K562 (cell line): Measurements from ENCODE around the gene CHCHD10. TPM values are rescaled to one million over a fixed set of nuclear protein-coding genes. Genes with fewer than 3 reads are reported as not detected.

Experiments used
- ATAC-seq: fragments of 200-7000 bp; cut with Tn5 transposase; 3 replicates; pipeline ENCODE4 v1.9.1; 2020; ENCODE audit warnings: moderate library complexity
- BruUV-seq: library from RNA; stranded (reverse); fragments of 400-500 nt; replicated peaks from 2 replicates; lab custom pipeline; 2021; lab: Mats Ljungman, UMichigan
- CTCF ChIA-PET: fragments of 300-600 bp; formaldehyde crosslinking; extraction: SDS; loops from one replicate; lab custom pipeline; 2021; ENCODE audit warnings: low intra/inter-chr PET ratio; lab: Yijun Ruan, JAX
- POLR2A ChIA-PET: fragments of 300-600, 350-650 bp; sonication (Branson Sonifier 250); formaldehyde crosslinking; extraction: SDS; loops from one replicate; lab custom pipeline; 2021; ENCODE audit warnings: antibody characterized with exemption, inconsistent platforms; lab: Yijun Ruan, JAX
- DNase-seq, 4 experiments: peaks; one replicate each; pipeline versions ENCODE4 v3.0.0 to v3.0.0-alpha.2; 2011 to 2018; ENCODE audit warnings: low spot score in 3 of 4, mixed read lengths in 3 of 4; ENCODE audit errors: extremely low read depth in 1 of 4
- FAIRE-seq: peaks from 2 replicates; lab custom pipeline; 2011; peaks lifted over from hg19 to GRCh38; lab: Jason Lieb, UNC
- H2AFZ ChIP-seq: 2 replicates; pipeline ENCODE4 v1.6.0; 2011; ENCODE audit warnings: low read depth, low read length, control low read depth, inconsistent platforms
- H3K27ac ChIP-seq: fragments of 200-600 bp; 3 replicates; pipeline ENCODE4 v1.8.0; 2011; ENCODE audit warnings: low read depth, mild to moderate bottlenecking, control low read depth, inconsistent platforms, low read length, moderate library complexity, mixed read lengths; ENCODE audit errors: extremely low read depth
- H3K27me3 ChIP-seq, 2 experiments: fragments of 300-600 bp in 1 of 2; 2 replicates in 1 of 2; 3 replicates in 1 of 2; pipeline versions ENCODE4 v1.6.0 to v1.8.0; 2011; ENCODE audit warnings: inconsistent platforms in 2 of 2, low read length in 2 of 2, mild to moderate bottlenecking in 1 of 2, mixed read lengths in 1 of 2, moderate library complexity in 1 of 2; ENCODE audit not compliant: control insufficient read depth in 2 of 2, insufficient read depth in 2 of 2
- H3K36me3 ChIP-seq: fragments of 300-600 bp; 3 replicates; pipeline ENCODE4 v1.8.0; 2011; ENCODE audit warnings: mild to moderate bottlenecking, low read length, inconsistent platforms; ENCODE audit not compliant: control insufficient read depth, insufficient read depth
- H3K4me1 ChIP-seq, 2 experiments: fragments of 200-600 bp in 1 of 2; replicated peaks in 1 of 2; 2 replicates in 1 of 2; 3 replicates in 1 of 2; pipeline versions ENCODE4 v1.5.1 to v1.8.0; 2011; ENCODE audit warnings: inconsistent platforms in 2 of 2, low read length in 2 of 2, mild to moderate bottlenecking in 1 of 2, mixed read lengths in 1 of 2, moderate library complexity in 1 of 2; ENCODE audit not compliant: control insufficient read depth in 2 of 2, insufficient read depth in 2 of 2
- H3K4me2 ChIP-seq: 2 replicates; pipeline ENCODE4 v1.6.1; 2011; ENCODE audit warnings: low read length, control low read depth, inconsistent platforms, mixed read lengths; ENCODE audit not compliant: insufficient read depth
- H3K4me3 ChIP-seq: fragments of 200-600 bp; sonication (generic), shearing (Covaris generic); 2 replicates; pipeline ENCODE4 v1.5.1; 2016; ENCODE audit warnings: control low read depth, inconsistent platforms
- H3K79me2 ChIP-seq: fragments of 200-600 bp; 3 replicates; pipeline ENCODE4 v1.8.0; 2011; ENCODE audit warnings: low read length, inconsistent platforms; ENCODE audit not compliant: control insufficient read depth, insufficient read depth
- H3K9ac ChIP-seq, 2 experiments: 2 replicates each; pipeline versions ENCODE4 v1.6.0 to v1.6.1; 2011; ENCODE audit warnings: low read depth in 2 of 2, low read length in 2 of 2, control low read depth in 1 of 2, inconsistent platforms in 1 of 2, mild to moderate bottlenecking in 1 of 2, mixed read lengths in 1 of 2; ENCODE audit not compliant: insufficient read depth in 1 of 2
- H3K9me1 ChIP-seq: one replicate; pipeline ENCODE4 v1.6.0; 2011; ENCODE audit warnings: inconsistent platforms, mild to moderate bottlenecking, low read length, moderate library complexity; ENCODE audit not compliant: control insufficient read depth, insufficient read depth
- H3K9me3 ChIP-seq: replicated peaks from 2 replicates; pipeline ENCODE4 v1.5.1; 2011; ENCODE audit warnings: low read depth, low read length, inconsistent platforms; ENCODE audit not compliant: control insufficient read depth, insufficient read depth
- H4K20me1 ChIP-seq: replicated peaks from 2 replicates; pipeline ENCODE4 v1.6.1; 2011; ENCODE audit warnings: low read length, inconsistent platforms, mixed read lengths; ENCODE audit not compliant: control insufficient read depth, insufficient read depth
- ZBTB17 ChIP-seq: fragments of 450-650 bp; formaldehyde crosslinking; IDR thresholded peaks from 2 replicates; pipeline ENCODE4 v1.4.0; 2020; ENCODE audit warnings: mild to moderate bottlenecking
- ZNF75A ChIP-seq: fragments of 450-650 bp; formaldehyde crosslinking; IDR thresholded peaks from 2 replicates; pipeline ENCODE4 v1.4.0; 2020; ENCODE audit warnings: mild to moderate bottlenecking
- ZZZ3 ChIP-seq: fragments of 450-650 bp; IDR thresholded peaks from 2 replicates; pipeline ENCODE4 v1.6.1; 2016; ENCODE audit warnings: antibody characterized with exemption, mild to moderate bottlenecking, moderate library complexity
- WGBS: fragments of 100-300 bp; shearing (Covaris generic); methylation state at CpG from one replicate; pipeline ENCODE4 v1.1.6; 2016; ENCODE audit warnings: low coverage, mixed read lengths; ENCODE audit not compliant: insufficient coverage; ENCODE audit errors: missing lambda C conversion rate; 5-methylcytosine and 5-hydroxymethylcytosine counted together
- in situ Hi-C: fragments of 300-500 bp; cut with MboI; formaldehyde crosslinking; loops from 4 replicates; pipeline ENCODE4 v1.15.0; 2018; ENCODE audit warnings: inconsistent platforms, mixed read lengths
- intact Hi-C: fragments of 100-400 bp; cut with micrococcal nuclease; formaldehyde crosslinking; loops from 2 replicates; pipeline ENCODE4 v1.14.2; 2022
- polyA plus RNA-seq, 8 experiments: library from polyadenylated mRNA; depleted of rRNA in 4 of 8; stranded (reverse) in 5 of 8; unstranded in 3 of 8; fragments of >200 nt; fragmentation: Nextera tagmentation in 2 of 8; fragmentation: Illumina TruSeq in 1 of 8; extraction: Ambion mirVana in 2 of 8; extraction: Trizol in 1 of 8; gene quantifications; 2 replicates each; pipeline versions ENCODE4 v1.2.1 to v1.2.3, GENCODE V29; 2011 to 2014; ENCODE audit warnings: inconsistent platforms in 1 of 8, missing spikeins in 1 of 8
- total RNA-seq, 7 experiments: library from RNA; depleted of rRNA in 6 of 7; stranded (reverse); fragments of >200 nt in 6 of 7; fragmentation: Illumina TruSeq in 2 of 7; extraction: Trizol in 2 of 7; gene quantifications; 2 replicates each; pipeline versions ENCODE4 v1.2.1 to v1.2.3, GENCODE V29; 2011 to 2021; ENCODE audit warnings: low replicate concordance in 1 of 7
- TF ChIP-seq, protein P1 (sequence below): IDR thresholded peaks from 3 replicates; pipeline ENCODE4 v1.6.1; 2011; ENCODE audit warnings: borderline replicate concordance, mild to moderate bottlenecking; ENCODE audit not compliant: insufficient read length, insufficient read depth

Gene CHCHD10
- total and polyA plus RNA-seq, 9 of the 15 experiments (the other 6 are each of a cell fraction or from before 2014, with no cell fraction given), result 15.2 to 292 (median 102) TPM

DNA sequence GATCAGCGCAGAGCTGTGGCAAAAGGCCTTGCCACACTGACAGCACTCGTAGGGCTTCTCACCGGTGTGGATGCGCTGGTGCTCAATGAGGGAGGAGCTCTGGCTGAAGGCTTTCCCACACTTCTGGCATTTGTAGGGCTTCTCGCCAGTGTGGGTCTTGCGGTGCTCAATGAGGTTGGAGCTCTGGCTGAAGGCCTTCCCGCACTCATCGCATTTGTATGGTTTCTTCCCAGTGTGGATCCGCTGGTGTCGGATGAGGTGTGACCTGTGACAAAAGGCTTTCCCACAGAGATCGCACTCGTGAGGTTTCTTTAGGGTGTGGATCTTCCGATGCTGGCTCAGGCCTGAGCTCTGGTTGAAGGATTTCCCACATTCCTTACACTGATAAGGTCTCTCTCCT is 23.8 kb downstream of the CHCHD10 start:
- Histone ChIP-seq H3K4me3 (no peak overlapping the region), H3K9ac (peak overlapping the region in 1 of 2 experiments; percentile 17; a peak in 1 of 4 replicates), H3K9me3 (no peaks in the 10 kb centered on the region), H3K9me1 (no peaks in the 10 kb centered on the region), H4K20me1 (no peaks in the 10 kb centered on the region), H3K79me2 (no peaks in the 10 kb centered on the region), H2AFZ (no peak overlapping the region), H3K36me3 (peaks cover 26% of the 10 kb centered on the region; the same call in 2 of the 3 replicates), H3K27ac (no peak overlapping the region), H3K27me3 (no peaks in the 10 kb centered on the region), H3K4me2 (no peak overlapping the region), H3K4me1 (peaks cover 0 to 3% of the 10 kb centered on the region in 2 experiments; a peak in 1 of 5 replicates)
- 94% methylated on average over 13 of the region's 13 CpGs for WGBS
- TF ChIP-seq, protein P1, sequence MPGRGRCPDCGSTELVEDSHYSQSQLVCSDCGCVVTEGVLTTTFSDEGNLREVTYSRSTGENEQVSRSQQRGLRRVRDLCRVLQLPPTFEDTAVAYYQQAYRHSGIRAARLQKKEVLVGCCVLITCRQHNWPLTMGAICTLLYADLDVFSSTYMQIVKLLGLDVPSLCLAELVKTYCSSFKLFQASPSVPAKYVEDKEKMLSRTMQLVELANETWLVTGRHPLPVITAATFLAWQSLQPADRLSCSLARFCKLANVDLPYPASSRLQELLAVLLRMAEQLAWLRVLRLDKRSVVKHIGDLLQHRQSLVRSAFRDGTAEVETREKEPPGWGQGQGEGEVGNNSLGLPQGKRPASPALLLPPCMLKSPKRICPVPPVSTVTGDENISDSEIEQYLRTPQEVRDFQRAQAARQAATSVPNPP, result no peak
- 0 out of 2 replicates have a peak, but pooled peaks have one; percentile 31 for TF ChIP-seq ZNF75A (CRISPR knock-in tag)
- TF ChIP-seq ZZZ3, result no peak
- intact Hi-C loops (no loop called here), in situ Hi-C loops (no loop called here)
- FAIRE-seq (no peak), DNase-seq (no peak), ATAC-seq (no peak)
- no TSS peak for BruUV-seq
- POLR2A ChIA-PET, result interaction anchor here (1.0 to 1.6 kb wide), 4 partner anchors 9 to 16 kb away, joined by 3 to 8 read pairs (median 4); no protein-coding TSS in a partner anchor
- CTCF ChIA-PET, result no interaction called here

DNA sequence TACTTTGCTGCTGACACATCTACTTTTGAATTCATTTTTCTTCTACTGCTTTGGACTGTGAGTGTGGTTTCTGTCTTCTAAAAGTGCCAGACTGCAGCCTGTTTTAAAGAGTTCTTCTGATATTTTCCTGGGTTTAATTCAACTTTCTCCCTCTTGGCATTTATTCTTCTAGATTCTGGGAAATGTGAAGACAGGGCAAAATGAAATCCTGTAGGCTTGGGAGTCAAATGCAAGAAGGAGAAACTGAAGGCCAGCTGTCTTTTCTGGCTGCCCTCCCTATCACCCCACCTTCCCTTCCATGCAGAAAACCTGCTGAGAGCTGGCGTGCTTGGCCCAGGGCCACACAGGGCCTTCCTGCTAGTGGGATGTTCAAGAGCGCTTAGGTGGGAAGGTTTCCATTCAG is 24.5 kb downstream of the CHCHD10 start:
- TF ChIP-seq ZBTB17, result no peak
- in situ Hi-C loops, result no loop called here

More for the DNA sequence above, 24.5 kb downstream of the CHCHD10 start:
- Histone ChIP-seq H3K4me3 (no peak overlapping the region), H3K4me1 (peaks cover 0 to 3% of the 10 kb centered on the region in 2 experiments; a peak in 1 of 5 replicates), H3K36me3 (peaks cover 26% of the 10 kb centered on the region; the same call in 2 of the 3 replicates), H2AFZ (no peak overlapping the region), H3K27me3 (no peaks in the 10 kb centered on the region), H3K9me1 (no peaks in the 10 kb centered on the region), H3K9ac (no peak overlapping the region), H3K79me2 (no peaks in the 10 kb centered on the region), H4K20me1 (no peaks in the 10 kb centered on the region), H3K9me3 (no peaks in the 10 kb centered on the region), H3K4me2 (no peak overlapping the region), H3K27ac (no peak overlapping the region)
- ChIA-PET CTCF (interaction anchor here (0.6 kb wide), 1 partner anchor 1163 kb away, joined by 3 read pairs; no protein-coding TSS in a partner anchor), POLR2A (interaction anchor here (0.6 to 1.2 kb wide), 4 partner anchors 8 to 42 kb away, joined by 3 to 4 read pairs (median 4); partner anchors contain the start of gene ZNF70)
- no TSS peak for BruUV-seq
- intact Hi-C loops, result no loop called here
- 67% methylated on average over 1 of the region's 2 CpGs for WGBS
- FAIRE-seq, result no peak
- no peak for ATAC-seq
- DNase-seq, result no peak
